ENCODE data around the gene POC5.

DNA sequence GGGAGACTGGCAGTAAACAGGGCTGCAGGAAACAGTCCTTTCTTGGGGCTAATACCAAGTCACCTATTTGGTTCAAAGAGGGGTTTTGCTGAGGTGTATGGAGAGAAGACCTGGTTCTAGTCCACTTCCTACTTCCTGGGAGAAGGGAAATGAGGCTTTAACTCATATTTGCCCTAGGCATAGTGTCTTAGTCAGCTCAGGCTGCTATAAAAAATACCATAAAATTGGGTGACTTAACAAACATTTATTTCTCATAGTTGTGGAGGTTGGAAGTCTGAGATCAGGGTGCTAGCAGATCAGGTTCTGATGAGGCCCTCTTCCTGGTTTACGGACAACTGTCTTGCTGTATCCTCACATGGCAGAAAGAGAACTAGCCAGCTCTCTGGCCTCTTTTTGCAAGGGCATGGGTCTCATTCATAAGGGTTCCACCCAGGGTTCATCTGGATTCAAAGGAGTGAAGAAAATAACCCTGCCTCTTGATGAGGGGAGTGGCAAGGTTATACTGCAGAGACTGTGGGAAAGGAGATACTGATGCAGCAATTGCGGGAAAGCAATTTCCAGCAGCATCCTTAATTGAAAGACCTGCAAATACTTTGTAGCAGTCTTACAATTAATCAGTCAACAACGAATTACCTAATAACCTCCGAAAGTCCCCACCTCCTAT, 65.5 kb downstream of the POC5 start:
- TF ChIP-seq, protein P1, sequence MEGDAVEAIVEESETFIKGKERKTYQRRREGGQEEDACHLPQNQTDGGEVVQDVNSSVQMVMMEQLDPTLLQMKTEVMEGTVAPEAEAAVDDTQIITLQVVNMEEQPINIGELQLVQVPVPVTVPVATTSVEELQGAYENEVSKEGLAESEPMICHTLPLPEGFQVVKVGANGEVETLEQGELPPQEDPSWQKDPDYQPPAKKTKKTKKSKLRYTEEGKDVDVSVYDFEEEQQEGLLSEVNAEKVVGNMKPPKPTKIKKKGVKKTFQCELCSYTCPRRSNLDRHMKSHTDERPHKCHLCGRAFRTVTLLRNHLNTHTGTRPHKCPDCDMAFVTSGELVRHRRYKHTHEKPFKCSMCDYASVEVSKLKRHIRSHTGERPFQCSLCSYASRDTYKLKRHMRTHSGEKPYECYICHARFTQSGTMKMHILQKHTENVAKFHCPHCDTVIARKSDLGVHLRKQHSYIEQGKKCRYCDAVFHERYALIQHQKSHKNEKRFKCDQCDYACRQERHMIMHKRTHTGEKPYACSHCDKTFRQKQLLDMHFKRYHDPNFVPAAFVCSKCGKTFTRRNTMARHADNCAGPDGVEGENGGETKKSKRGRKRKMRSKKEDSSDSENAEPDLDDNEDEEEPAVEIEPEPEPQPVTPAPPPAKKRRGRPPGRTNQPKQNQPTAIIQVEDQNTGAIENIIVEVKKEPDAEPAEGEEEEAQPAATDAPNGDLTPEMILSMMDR (IDR thresholded peaks at IDR 0.05; ENCODE audit: borderline replicate concordance, extremely low read depth, low read length, poor library complexity, severe bottlenecking): no peak
- no peak for TF ChIP-seq EZH2 (IDR thresholded peaks at IDR 0.05; ENCODE audit: borderline replicate concordance, low read depth, low read length, severe bottlenecking)

All from DND-41 (cell line).